SK-N-SH (cell line): ENCODE data around the gene ADAMTS10. TPM values are rescaled to one million over a fixed set of nuclear protein-coding genes. Genes with fewer than 3 reads are reported as not detected.
A peak's percentile ranks its signal among the peaks of the same experiment; 100 is the strongest.

Experiments
- CTCF ChIA-PET: fragments of 300-600, 350-600 bp; formaldehyde crosslinking; extraction: SDS; loops from one replicate; lab custom pipeline; 2021; lab: Yijun Ruan, JAX
- POLR2A ChIA-PET: fragments of 350-600 bp; sonication (Branson Sonifier 250); formaldehyde crosslinking; extraction: SDS; loops from one replicate; lab custom pipeline; 2020; ENCODE audit warnings: antibody characterized with exemption, inconsistent platforms; lab: Yijun Ruan, JAX
- DNase-seq: peaks from one replicate; pipeline ENCODE4 v3.0.0; 2012
- H2AFZ ChIP-seq: fragments of 200-600 bp; sonication (generic); 2 replicates; pipeline ENCODE4 v1.8.1; 2016; ENCODE audit warnings: antibody characterized with exemption, mild to moderate bottlenecking, low read depth
- H3F3A ChIP-seq: fragments of 200-600 bp; sonication (generic); replicated peaks from 2 replicates; pipeline ENCODE3; 2016; ENCODE audit warnings: antibody characterized with exemption, mild to moderate bottlenecking; ENCODE audit not compliant: insufficient read depth
- H3K27ac ChIP-seq, 2 experiments: fragments of 200-500 bp in 1 of 2; fragments of 200-600 bp in 1 of 2; sonication (Bioruptor generic) in 1 of 2; sonication (generic), shearing (Covaris generic) in 1 of 2; 2 replicates each; pipeline versions ENCODE4 v1.5.1 to v1.6.1; 2014 to 2016; ENCODE audit warnings: low read depth in 2 of 2, inconsistent platforms in 1 of 2, low read length in 1 of 2, mild to moderate bottlenecking in 1 of 2, mixed read lengths in 1 of 2
- H3K27me3 ChIP-seq: fragments of 200-600 bp; sonication (generic), shearing (Covaris generic); 2 replicates; pipeline ENCODE4 v1.6.1; 2016; ENCODE audit warnings: mixed run types; ENCODE audit not compliant: insufficient read depth
- H3K36me3 ChIP-seq, 2 experiments: fragments of 200-500 bp in 1 of 2; fragments of 200-600 bp in 1 of 2; sonication (Bioruptor generic) in 1 of 2; sonication (generic) in 1 of 2; replicated peaks in 1 of 2; 2 replicates each; pipeline versions ENCODE3 to v1.5.1; 2014 to 2016; ENCODE audit warnings: low read length in 1 of 2, mild to moderate bottlenecking in 1 of 2; ENCODE audit not compliant: insufficient read depth in 2 of 2, control insufficient read depth in 1 of 2
- H3K4me1 ChIP-seq, 2 experiments: fragments of 200-500 bp in 1 of 2; fragments of 200-600 bp in 1 of 2; sonication (Bioruptor generic) in 1 of 2; sonication (generic), shearing (Covaris generic) in 1 of 2; 2 replicates each; pipeline versions ENCODE4 v1.5.1 to v1.6.1; 2014 to 2016; ENCODE audit warnings: low read depth in 1 of 2, low read length in 1 of 2, mixed run types in 1 of 2; ENCODE audit not compliant: insufficient read depth in 2 of 2, control insufficient read depth in 1 of 2
- H3K4me2 ChIP-seq: fragments of 200-600 bp; sonication (generic), shearing (Covaris generic); 2 replicates; pipeline ENCODE4 v1.6.1; 2017; ENCODE audit warnings: mixed run types
- H3K4me3 ChIP-seq, 2 experiments: fragments of 200-500 bp in 1 of 2; fragments of 200-600 bp in 1 of 2; sonication (Bioruptor generic) in 1 of 2; sonication (generic), shearing (Covaris generic) in 1 of 2; 2 replicates each; pipeline versions ENCODE4 v1.5.1 to v1.8.1; 2014 to 2016; ENCODE audit warnings: low read depth in 2 of 2, inconsistent platforms in 1 of 2, low read length in 1 of 2, mild to moderate bottlenecking in 1 of 2, mixed read lengths in 1 of 2, moderate library complexity in 1 of 2
- H3K79me2 ChIP-seq: fragments of 200-600 bp; sonication (generic); 2 replicates; pipeline ENCODE4 v1.8.1; 2017; ENCODE audit warnings: mild to moderate bottlenecking; ENCODE audit not compliant: insufficient read depth
- H3K9ac ChIP-seq: fragments of 200-600 bp; sonication (generic); 2 replicates; pipeline ENCODE4 v1.6.1; 2017; ENCODE audit warnings: mixed run types
- H3K9me2 ChIP-seq: fragments of 200-600 bp; sonication (generic); 2 replicates; pipeline ENCODE4 v1.6.1; 2017; ENCODE audit warnings: mixed run types
- H3K9me3 ChIP-seq: fragments of 200-600 bp; sonication (generic); 2 replicates; pipeline ENCODE4 v1.6.1; 2017; ENCODE audit warnings: mixed run types, mild to moderate bottlenecking, moderate library complexity
- H4K20me1 ChIP-seq: fragments of 200-600 bp; sonication (generic); 2 replicates; pipeline ENCODE4 v1.6.1; 2017; ENCODE audit warnings: mild to moderate bottlenecking, mixed run types; ENCODE audit not compliant: insufficient read depth
- EZH2phosphoT487 ChIP-seq: fragments of 200-600 bp; sonication (generic); IDR thresholded peaks from 2 replicates; pipeline ENCODE4 v1.6.1; 2017; ENCODE audit warnings: low read depth, mixed run types, mild to moderate bottlenecking, antibody characterized with exemption, moderate library complexity, borderline replicate concordance
- FOSL2 ChIP-seq: IDR thresholded peaks from 2 replicates; pipeline ENCODE4 v1.4.0; 2012; ENCODE audit warnings: low read depth, mild to moderate bottlenecking, moderate library complexity, borderline replicate concordance
- FOXJ3 ChIP-seq: sonication (generic); formaldehyde crosslinking; IDR thresholded peaks from 2 replicates; pipeline ENCODE4 v1.5.1; 2020; ENCODE audit warnings: mild to moderate bottlenecking, missing genetic modification reagents
- GABPA ChIP-seq: IDR thresholded peaks from 2 replicates; pipeline ENCODE4 v1.4.0; 2012; ENCODE audit warnings: low read depth, mild to moderate bottlenecking
- MEF2A ChIP-seq: IDR thresholded peaks from 2 replicates; pipeline ENCODE4 v1.4.0; 2012; ENCODE audit warnings: low read depth, borderline replicate concordance
- NFIC ChIP-seq: IDR thresholded peaks from 2 replicates; pipeline ENCODE4 v1.4.0; 2012; ENCODE audit warnings: borderline replicate concordance
- POLR2AphosphoS5 ChIP-seq: IDR thresholded peaks from 2 replicates; pipeline ENCODE4 v1.6.1; 2012; ENCODE audit warnings: low read depth, low read length
- RAD21 ChIP-seq: IDR thresholded peaks from 2 replicates; pipeline ENCODE4 v1.6.1; 2012; ENCODE audit warnings: mild to moderate bottlenecking, low read length
- SIN3A ChIP-seq: IDR thresholded peaks from 2 replicates; pipeline ENCODE4 v1.6.1; 2012; ENCODE audit warnings: low read depth, mild to moderate bottlenecking, low read length, moderate library complexity, borderline replicate concordance
- SMC3 ChIP-seq: IDR thresholded peaks from 2 replicates; pipeline ENCODE4 v1.6.1; 2012; ENCODE audit warnings: low read depth, low read length, improper control_type of control experiment
- TAF1 ChIP-seq: IDR thresholded peaks from 2 replicates; pipeline ENCODE4 v1.6.1; 2012; ENCODE audit warnings: low read depth, mild to moderate bottlenecking, low read length, moderate library complexity, borderline replicate concordance
- WGBS: methylation state at CpG from one replicate; pipeline ENCODE4 v1.1.6; 2017; ENCODE audit warnings: low lambda C conversion rate; 5-methylcytosine and 5-hydroxymethylcytosine counted together
- polyA plus RNA-seq, 3 experiments: library from polyadenylated mRNA; depleted of rRNA; stranded (reverse); fragments of >200 nt; gene quantifications; 2 replicates each; pipeline ENCODE4 v1.2.3, GENCODE V29; 2012
- TF ChIP-seq, protein P1 (sequence below): IDR thresholded peaks from 2 replicates; pipeline ENCODE4 v1.4.0; 2012; ENCODE audit warnings: low read depth, borderline replicate concordance
- TF ChIP-seq, protein P2 (sequence below): IDR thresholded peaks from 2 replicates; pipeline ENCODE4; 2012
- TF ChIP-seq, protein P3 (sequence below): fragments of 150-350 bp; IDR thresholded peaks from 2 replicates; pipeline ENCODE4 v1.6.1; 2016; ENCODE audit warnings: mild to moderate bottlenecking, low read depth, low read length
- TF ChIP-seq, protein P4 (sequence below): IDR thresholded peaks from 2 replicates; pipeline ENCODE4 v1.6.1; 2012; ENCODE audit warnings: mild to moderate bottlenecking, low read depth, low read length, moderate library complexity

ADAMTS10 gene
- polyA plus RNA-seq, 1 of the 3 experiments (the other 2 are of a cell fraction), result 3.6 TPM

DNA sequence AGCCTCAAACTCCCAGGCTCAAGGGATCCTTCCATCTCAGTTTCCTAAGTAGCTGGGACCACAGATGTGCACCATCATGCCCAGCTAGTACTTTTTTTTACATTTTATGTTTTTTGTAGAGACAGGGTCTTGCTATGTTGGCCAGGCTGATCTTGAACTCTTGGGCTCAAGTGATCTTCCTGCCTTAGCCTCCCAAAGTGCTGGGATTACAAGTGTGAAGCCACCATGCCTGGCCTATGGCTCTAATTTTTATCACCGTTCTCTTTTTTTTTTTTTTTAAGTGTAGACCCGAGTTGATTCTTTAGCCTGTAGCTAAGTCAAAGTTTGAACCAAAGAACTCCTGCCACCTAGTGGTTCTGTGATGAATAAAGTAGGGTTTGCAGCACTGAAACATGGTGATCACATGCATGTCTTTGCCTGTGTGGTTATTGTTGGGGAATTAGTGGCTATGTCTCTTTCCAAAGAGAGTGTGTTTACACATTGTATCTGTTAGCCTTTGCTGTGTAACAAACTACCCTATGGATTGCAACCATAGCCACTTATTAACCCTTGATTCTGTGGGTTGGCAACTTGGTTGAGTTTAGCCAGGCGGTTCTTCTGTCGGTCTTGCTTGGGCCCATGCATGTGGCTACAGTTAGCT, 31.5 kb upstream of the ADAMTS10 start (continued):
- TF ChIP-seq SMC3 (peak; percentile 32; the same call in 1 of the 2 replicates), TAF1 (no peak)

DNA sequence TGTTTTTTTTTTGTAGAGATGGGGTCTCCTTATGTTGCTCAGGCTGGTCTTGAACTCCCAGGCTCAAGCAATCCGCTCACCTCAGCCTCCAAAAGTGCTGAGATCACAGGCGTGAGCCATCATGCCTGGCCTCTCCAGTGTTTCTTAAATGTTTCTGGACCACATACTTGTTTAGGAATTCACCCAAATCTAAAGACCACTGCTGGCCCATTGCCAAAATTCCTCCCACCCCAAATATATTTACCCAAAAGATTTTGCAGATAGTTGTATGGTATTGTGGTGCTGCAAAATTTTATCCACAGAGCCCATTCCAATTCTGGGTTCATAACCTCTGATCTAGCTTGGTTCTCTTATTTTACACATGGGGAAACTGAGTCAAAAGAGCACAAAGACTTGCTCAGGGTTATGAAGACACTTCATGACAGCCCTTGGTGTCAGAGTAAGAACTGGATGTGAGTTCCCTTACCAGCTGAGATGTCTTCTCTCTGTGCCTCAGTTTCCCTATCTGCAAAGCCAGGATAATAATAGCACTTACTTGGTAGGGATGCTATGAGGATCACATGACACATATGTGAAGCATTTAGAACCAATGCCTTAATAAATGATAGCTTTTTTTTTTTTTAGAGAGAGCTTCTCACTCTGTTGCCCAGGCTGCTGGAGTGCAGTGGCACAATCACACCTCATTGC, 30.8 kb upstream of the ADAMTS10 start:
- Histone ChIP-seq H3K9me2 (no peaks in the 10 kb centered on the region), H2AFZ (no peak overlapping the region), H4K20me1 (no peaks in the 10 kb centered on the region), H3F3A (no peaks in the 10 kb centered on the region), H3K4me1 (peaks cover 0 to 7% of the 10 kb centered on the region in 2 experiments; a peak in 1 of 4 replicates), H3K27ac (no peak overlapping the region), H3K9me3 (no peaks in the 10 kb centered on the region), H3K4me2 (no peak overlapping the region), H3K9ac (no peak overlapping the region), H3K79me2 (no peaks in the 10 kb centered on the region), H3K4me3 (no peak overlapping the region), H3K36me3 (no peaks in the 10 kb centered on the region), H3K27me3 (peaks cover 22% of the 10 kb centered on the region; the same call in 1 of the 2 replicates)
- TF ChIP-seq SIN3A, result no peak
- TF ChIP-seq NFIC, result peak; percentile 27; the same call in 1 of the 2 replicates
- WGBS, result 23% methylated on average over 2 of the region's 2 CpGs
- no peak for DNase-seq
- CTCF ChIA-PET, result interaction anchor here (0.7 to 8.0 kb wide), 10 partner anchors 10 to 450 kb away, joined by 3 to 49 read pairs (median 3); partner anchors contain the start of gene MYO1F
- POLR2A ChIA-PET, result no interaction called here

DNA sequence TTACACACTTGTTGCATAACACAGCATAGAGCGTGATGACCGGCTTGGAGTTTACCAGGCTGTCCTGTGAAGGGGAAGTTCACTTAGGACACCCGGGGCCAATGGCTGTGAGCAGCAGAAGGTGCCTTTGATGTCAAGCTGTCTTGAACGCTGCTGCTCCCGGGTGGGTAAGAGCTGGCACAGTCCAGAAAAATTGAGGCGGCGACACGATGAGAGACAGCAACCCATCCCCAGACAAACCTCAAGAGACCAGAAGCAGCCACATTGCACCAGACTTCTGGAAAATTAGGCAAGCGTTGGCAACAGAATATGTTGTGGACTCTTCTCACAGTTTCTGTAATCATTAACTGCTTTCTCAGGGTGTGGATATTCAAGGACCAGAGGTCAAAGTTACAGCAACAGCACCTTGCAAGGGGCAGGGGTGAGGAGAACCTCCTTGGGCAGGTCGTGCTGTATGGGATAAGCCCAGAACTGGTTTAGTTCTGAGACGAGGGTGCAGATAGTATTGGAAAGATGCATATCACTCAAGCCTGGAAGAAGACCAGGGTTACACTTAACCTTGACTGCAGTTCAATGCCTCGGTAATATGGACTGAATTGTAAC, 30.0 kb upstream of the ADAMTS10 start:
- WGBS, result 10% methylated on average over 12 of the region's 12 CpGs
- Histone ChIP-seq H3K27me3 (peaks cover 14% of the 10 kb centered on the region; the same call in 1 of the 2 replicates), H2AFZ (no peak overlapping the region), H3K36me3 (no peaks in the 10 kb centered on the region), H3K9me2 (no peaks in the 10 kb centered on the region), H4K20me1 (no peaks in the 10 kb centered on the region), H3F3A (no peaks in the 10 kb centered on the region), H3K4me1 (peaks cover 0 to 7% of the 10 kb centered on the region in 2 experiments; a peak in 1 of 4 replicates), H3K4me2 (no peak overlapping the region), H3K4me3 (no peak overlapping the region), H3K9me3 (no peaks in the 10 kb centered on the region), H3K27ac (no peak overlapping the region), H3K79me2 (no peaks in the 10 kb centered on the region), H3K9ac (no peak overlapping the region)
- ChIA-PET CTCF (interaction anchor here (8.0 kb wide), 1 partner anchor 61 kb away, joined by 49 read pairs; the partner anchor contains the start of gene MYO1F), POLR2A (no interaction called here)
- no peak for DNase-seq
- TF ChIP-seq, protein P1, sequence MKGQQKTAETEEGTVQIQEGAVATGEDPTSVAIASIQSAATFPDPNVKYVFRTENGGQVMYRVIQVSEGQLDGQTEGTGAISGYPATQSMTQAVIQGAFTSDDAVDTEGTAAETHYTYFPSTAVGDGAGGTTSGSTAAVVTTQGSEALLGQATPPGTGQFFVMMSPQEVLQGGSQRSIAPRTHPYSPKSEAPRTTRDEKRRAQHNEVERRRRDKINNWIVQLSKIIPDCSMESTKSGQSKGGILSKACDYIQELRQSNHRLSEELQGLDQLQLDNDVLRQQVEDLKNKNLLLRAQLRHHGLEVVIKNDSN, result no peak
- TF ChIP-seq, protein P2, sequence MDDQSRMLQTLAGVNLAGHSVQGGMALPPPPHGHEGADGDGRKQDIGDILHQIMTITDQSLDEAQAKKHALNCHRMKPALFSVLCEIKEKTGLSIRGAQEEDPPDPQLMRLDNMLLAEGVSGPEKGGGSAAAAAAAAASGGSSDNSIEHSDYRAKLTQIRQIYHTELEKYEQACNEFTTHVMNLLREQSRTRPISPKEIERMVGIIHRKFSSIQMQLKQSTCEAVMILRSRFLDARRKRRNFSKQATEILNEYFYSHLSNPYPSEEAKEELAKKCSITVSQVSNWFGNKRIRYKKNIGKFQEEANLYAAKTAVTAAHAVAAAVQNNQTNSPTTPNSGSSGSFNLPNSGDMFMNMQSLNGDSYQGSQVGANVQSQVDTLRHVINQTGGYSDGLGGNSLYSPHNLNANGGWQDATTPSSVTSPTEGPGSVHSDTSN, result no peak
- TF ChIP-seq, protein P3, sequence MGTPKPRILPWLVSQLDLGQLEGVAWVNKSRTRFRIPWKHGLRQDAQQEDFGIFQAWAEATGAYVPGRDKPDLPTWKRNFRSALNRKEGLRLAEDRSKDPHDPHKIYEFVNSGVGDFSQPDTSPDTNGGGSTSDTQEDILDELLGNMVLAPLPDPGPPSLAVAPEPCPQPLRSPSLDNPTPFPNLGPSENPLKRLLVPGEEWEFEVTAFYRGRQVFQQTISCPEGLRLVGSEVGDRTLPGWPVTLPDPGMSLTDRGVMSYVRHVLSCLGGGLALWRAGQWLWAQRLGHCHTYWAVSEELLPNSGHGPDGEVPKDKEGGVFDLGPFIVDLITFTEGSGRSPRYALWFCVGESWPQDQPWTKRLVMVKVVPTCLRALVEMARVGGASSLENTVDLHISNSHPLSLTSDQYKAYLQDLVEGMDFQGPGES, result no peak
- TF ChIP-seq FOXJ3 (no peak), FOSL2 (no peak), EZH2phosphoT487 (no peak), MEF2A (no peak), GABPA (no peak), RAD21 (no peak), POLR2AphosphoS5 (no peak)
- TF ChIP-seq, protein P4, sequence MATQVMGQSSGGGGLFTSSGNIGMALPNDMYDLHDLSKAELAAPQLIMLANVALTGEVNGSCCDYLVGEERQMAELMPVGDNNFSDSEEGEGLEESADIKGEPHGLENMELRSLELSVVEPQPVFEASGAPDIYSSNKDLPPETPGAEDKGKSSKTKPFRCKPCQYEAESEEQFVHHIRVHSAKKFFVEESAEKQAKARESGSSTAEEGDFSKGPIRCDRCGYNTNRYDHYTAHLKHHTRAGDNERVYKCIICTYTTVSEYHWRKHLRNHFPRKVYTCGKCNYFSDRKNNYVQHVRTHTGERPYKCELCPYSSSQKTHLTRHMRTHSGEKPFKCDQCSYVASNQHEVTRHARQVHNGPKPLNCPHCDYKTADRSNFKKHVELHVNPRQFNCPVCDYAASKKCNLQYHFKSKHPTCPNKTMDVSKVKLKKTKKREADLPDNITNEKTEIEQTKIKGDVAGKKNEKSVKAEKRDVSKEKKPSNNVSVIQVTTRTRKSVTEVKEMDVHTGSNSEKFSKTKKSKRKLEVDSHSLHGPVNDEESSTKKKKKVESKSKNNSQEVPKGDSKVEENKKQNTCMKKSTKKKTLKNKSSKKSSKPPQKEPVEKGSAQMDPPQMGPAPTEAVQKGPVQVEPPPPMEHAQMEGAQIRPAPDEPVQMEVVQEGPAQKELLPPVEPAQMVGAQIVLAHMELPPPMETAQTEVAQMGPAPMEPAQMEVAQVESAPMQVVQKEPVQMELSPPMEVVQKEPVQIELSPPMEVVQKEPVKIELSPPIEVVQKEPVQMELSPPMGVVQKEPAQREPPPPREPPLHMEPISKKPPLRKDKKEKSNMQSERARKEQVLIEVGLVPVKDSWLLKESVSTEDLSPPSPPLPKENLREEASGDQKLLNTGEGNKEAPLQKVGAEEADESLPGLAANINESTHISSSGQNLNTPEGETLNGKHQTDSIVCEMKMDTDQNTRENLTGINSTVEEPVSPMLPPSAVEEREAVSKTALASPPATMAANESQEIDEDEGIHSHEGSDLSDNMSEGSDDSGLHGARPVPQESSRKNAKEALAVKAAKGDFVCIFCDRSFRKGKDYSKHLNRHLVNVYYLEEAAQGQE, result no peak
